HFFc6 (cell line): Measurements from ENCODE around the gene OVCA2. TPM values are rescaled to one million over a fixed set of nuclear protein-coding genes. Genes with fewer than 3 reads are reported as not detected.

Experiments used
- DNase-seq: peaks from one replicate; pipeline ENCODE4 v3.0.0-alpha.2; 2018
- H3K27ac Mint-ChIP-seq: 2 replicates; pipeline ENCODE4 v1.8.0; 2020; ENCODE audit warnings: mild to moderate bottlenecking, mixed read lengths
- H3K27me3 Mint-ChIP-seq: 2 replicates; pipeline ENCODE4 v1.8.0; 2021; ENCODE audit warnings: mild to moderate bottlenecking, moderate library complexity, mixed read lengths; ENCODE audit not compliant: insufficient read depth
- H3K36me3 Mint-ChIP-seq: 2 replicates; pipeline ENCODE4 v1.8.0; 2021; ENCODE audit warnings: low read depth, mixed read lengths
- H3K4me1 Mint-ChIP-seq: 2 replicates; pipeline ENCODE4 v1.8.0; 2020; ENCODE audit warnings: low read depth, mixed read lengths
- H3K4me3 Mint-ChIP-seq: 2 replicates; pipeline ENCODE4 v1.8.0; 2020; ENCODE audit warnings: mild to moderate bottlenecking, moderate library complexity, mixed read lengths
- H3K9me3 Mint-ChIP-seq: 2 replicates; pipeline ENCODE4 v1.8.0; 2020; ENCODE audit warnings: mild to moderate bottlenecking, mixed read lengths
- CTCF ChIP-seq: fragments of 200-600 bp; sonication (generic); IDR thresholded peaks from 2 replicates; pipeline ENCODE4 v1.5.0; 2021; ENCODE audit warnings: antibody characterized with exemption, mild to moderate bottlenecking
- total RNA-seq, 6 experiments: library from RNA; stranded (reverse); fragmentation: NEBNext Ultra II Directional; extraction: Animal tissue kit (Norgen Biotek cat#: 25700); gene quantifications; 2 replicates in 1 of 6; 3 replicates in 5 of 6; pipeline ENCODE4 v1.2.3, GENCODE V29; 2021

The OVCA2 gene
- total RNA-seq, 6 experiments from 2014 or later, result 39.5 to 44.3 (median 41.7) TPM

- Mint-ChIP-seq H3K27ac (peak overlapping the region; percentile 96), H3K9me3 (no peaks in the 10 kb centered on the region), H3K4me3 (peak overlapping the region; percentile 93), H3K4me1 (peaks cover 45% of the 10 kb centered on the region), H3K36me3 (peaks cover 48% of the 10 kb centered on the region), H3K27me3 (no peaks in the 10 kb centered on the region; the same call in none of the 2 replicates)
- DNase-seq, result no peak
- TF ChIP-seq CTCF, result no peak
Observed at GRCh38 chr17:2040942-2041560, 771 bp upstream of the OVCA2 start.

GRCh38 chr17:2042390-2042847 lies 597 bp downstream of the OVCA2 start:
- Mint-ChIP-seq H3K9me3 (no peaks in the 10 kb centered on the region), H3K27me3 (no peaks in the 10 kb centered on the region; the same call in none of the 2 replicates), H3K4me3 (peak overlapping the region; percentile 93), H3K36me3 (peaks cover 38% of the 10 kb centered on the region), H3K4me1 (peaks cover 41% of the 10 kb centered on the region), H3K27ac (peak overlapping the region; percentile 96)
- no peak; the same call in 1 of the 2 replicates for TF ChIP-seq CTCF
- no peak for DNase-seq

GRCh38 chr17:2042933-2043332 lies 1.1 kb downstream of the OVCA2 start:
- Mint-ChIP-seq H3K4me1 (peaks cover 41% of the 10 kb centered on the region), H3K9me3 (no peaks in the 10 kb centered on the region), H3K27me3 (no peaks in the 10 kb centered on the region; the same call in none of the 2 replicates), H3K4me3 (peak overlapping the region; percentile 93), H3K27ac (peak overlapping the region; percentile 96), H3K36me3 (peaks cover 34% of the 10 kb centered on the region)
- no peak for DNase-seq
- TF ChIP-seq CTCF, result no peak; the same call in 1 of the 2 replicates

GRCh38 chr17:2043785-2044184 lies 2.0 kb downstream of the OVCA2 start:
- TF ChIP-seq CTCF, result no peak
- Mint-ChIP-seq H3K4me1 (peaks cover 49% of the 10 kb centered on the region), H3K27ac (peak overlapping the region; percentile 96), H3K36me3 (peaks cover 27% of the 10 kb centered on the region), H3K9me3 (no peaks in the 10 kb centered on the region), H3K4me3 (peak overlapping the region; percentile 93), H3K27me3 (no peaks in the 10 kb centered on the region; the same call in none of the 2 replicates)
- DNase-seq, result peak; percentile 80

- no peak for TF ChIP-seq CTCF
- peaks cover 27% of the 10 kb centered on the region for H3K36me3 Mint-ChIP-seq
- peaks cover 55% of the 10 kb centered on the region for H3K4me1 Mint-ChIP-seq
- H3K27me3 Mint-ChIP-seq, result no peaks in the 10 kb centered on the region; the same call in none of the 2 replicates
- peak overlapping the region; percentile 35 for H3K4me3 Mint-ChIP-seq
- no peaks in the 10 kb centered on the region for H3K9me3 Mint-ChIP-seq
- no peak for DNase-seq
- H3K27ac Mint-ChIP-seq, result peak overlapping the region; percentile 96
Observed at GRCh38 chr17:2044263-2044894, 2.6 kb downstream of the OVCA2 start.
